ENCODE data around the gene ZBED2. TPM values are rescaled to one million over a fixed set of nuclear protein-coding genes. Genes with fewer than 3 reads are reported as not detected.

ZBED2 gene
- total RNA-seq, 4 donors from 2014 or later = not detected

DNA sequence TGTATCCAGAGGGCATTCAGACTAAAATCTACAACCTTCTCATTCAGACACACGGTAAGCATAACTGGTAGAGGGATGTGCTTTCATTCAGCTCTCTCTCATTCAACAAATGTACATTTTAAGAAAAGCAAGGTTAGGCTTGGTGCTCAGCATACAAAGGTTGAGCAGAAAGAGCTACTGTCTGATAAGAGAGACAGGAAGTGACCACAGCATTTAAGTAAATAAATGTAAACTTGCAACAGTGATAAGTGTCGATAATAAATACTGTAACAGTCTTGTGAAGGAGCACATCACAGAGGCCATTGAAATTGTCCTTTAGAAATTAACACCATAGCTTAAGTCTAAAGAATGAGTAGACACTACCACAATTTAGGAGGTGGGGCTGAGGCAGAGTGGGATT, 49.8 kb downstream of the ZBED2 start:
- H3K27me3 ChIP-seq = no peaks in the 10 kb centered on the region
- WGBS, 2 donors (ENCODE audit: low coverage in 1 of 2) = 50 to 59% methylated on average over 2 of the region's 2 CpGs
- DNase-seq = no peak
- no peak overlapping the region for H3K4me3 ChIP-seq
- H3K9me3 ChIP-seq = no peaks in the 10 kb centered on the region
- TF ChIP-seq POLR2A (IDR thresholded peaks at IDR 0.05) (no peak), POLR2AphosphoS5 (IDR thresholded peaks at IDR 0.05) (no peak), EP300 (IDR thresholded peaks at IDR 0.05; ENCODE audit: low read depth) (no peak)
- TF ChIP-seq, protein P1, sequence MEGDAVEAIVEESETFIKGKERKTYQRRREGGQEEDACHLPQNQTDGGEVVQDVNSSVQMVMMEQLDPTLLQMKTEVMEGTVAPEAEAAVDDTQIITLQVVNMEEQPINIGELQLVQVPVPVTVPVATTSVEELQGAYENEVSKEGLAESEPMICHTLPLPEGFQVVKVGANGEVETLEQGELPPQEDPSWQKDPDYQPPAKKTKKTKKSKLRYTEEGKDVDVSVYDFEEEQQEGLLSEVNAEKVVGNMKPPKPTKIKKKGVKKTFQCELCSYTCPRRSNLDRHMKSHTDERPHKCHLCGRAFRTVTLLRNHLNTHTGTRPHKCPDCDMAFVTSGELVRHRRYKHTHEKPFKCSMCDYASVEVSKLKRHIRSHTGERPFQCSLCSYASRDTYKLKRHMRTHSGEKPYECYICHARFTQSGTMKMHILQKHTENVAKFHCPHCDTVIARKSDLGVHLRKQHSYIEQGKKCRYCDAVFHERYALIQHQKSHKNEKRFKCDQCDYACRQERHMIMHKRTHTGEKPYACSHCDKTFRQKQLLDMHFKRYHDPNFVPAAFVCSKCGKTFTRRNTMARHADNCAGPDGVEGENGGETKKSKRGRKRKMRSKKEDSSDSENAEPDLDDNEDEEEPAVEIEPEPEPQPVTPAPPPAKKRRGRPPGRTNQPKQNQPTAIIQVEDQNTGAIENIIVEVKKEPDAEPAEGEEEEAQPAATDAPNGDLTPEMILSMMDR (IDR thresholded peaks at IDR 0.05) = no peak
- in situ Hi-C loops (cut with MboI; ENCODE audit: low pct_ligation_motif_present in 1 of 4, low pct_unique_long_range_greater_than_20kb in 1 of 4, low sequenced_read_pairs in 3 of 4) (no loop called here), intact Hi-C loops (cut with DNase I; ENCODE audit: low total_unique reads) (no loop called here)
- no peaks in the 10 kb centered on the region for H3K36me3 ChIP-seq
- H3K4me1 ChIP-seq = no peaks in the 10 kb centered on the region
- H3K27ac ChIP-seq = no peak overlapping the region

Other genes with a start within 250 kb of the ZBED2 start
- gene CD96, start 53.1 kb downstream of the ZBED2 start, total RNA-seq = 10 to 100 TPM in 2 of 4 donors, 1 to 10 TPM in 2; 5.5 to 24.3 (median 13.0) TPM
- 1 to 10 TPM; 4.0 to 9.4 (median 5.3) TPM for gene PLCXD2, start 79.3 kb upstream of the ZBED2 start, total RNA-seq